ENCODE data around the gene SOCS2. TPM values are rescaled to one million over a fixed set of nuclear protein-coding genes. Genes with fewer than 3 reads are reported as not detected.

Gene SOCS2
- 46.7 and 56.8 TPM in 2 replicates for total RNA-seq

GRCh38 chr12:93571925-93572711 lies at the start of gene SOCS2:
TSS of gene SOCS2 (plus strand) at chr12:93572675. CDS start at chr12:93572898, 223 bp downstream.

Other genes with a start within 250 kb of the SOCS2 start
- gene NUDT4, start 194.8 kb upstream of the SOCS2 start, total RNA-seq = 53.9 and 92.6 TPM in 2 replicates
- gene UBE2N, start 130.7 kb upstream of the SOCS2 start, total RNA-seq = 106 and 120 TPM in 2 replicates
- 57.8 and 60.6 TPM in 2 replicates for gene MRPL42, start 105.2 kb upstream of the SOCS2 start, total RNA-seq
- 19.3 and 20.0 TPM in 2 replicates for gene CRADD, start 104.7 kb downstream of the SOCS2 start, total RNA-seq